NCI-H82 treated with DMSO at 0.1 percent for 48 hours (cell line): Measurements from ENCODE around the gene GGTA1.
A peak's percentile ranks its signal among the peaks of the same experiment; 100 is the strongest.
"Not testable (repeated sequence)": the region's sequence is repeated elsewhere in the genome, so short reads cannot be mapped to it uniquely, and the experiment has no call there.

ENCODE experiments used
- DNase-seq: peaks from one replicate; lab custom pipeline; 2025; ENCODE audit not compliant: unreplicated experiment; lab: John Stamatoyannopoulos, UW

The GGTA1 gene

DNA sequence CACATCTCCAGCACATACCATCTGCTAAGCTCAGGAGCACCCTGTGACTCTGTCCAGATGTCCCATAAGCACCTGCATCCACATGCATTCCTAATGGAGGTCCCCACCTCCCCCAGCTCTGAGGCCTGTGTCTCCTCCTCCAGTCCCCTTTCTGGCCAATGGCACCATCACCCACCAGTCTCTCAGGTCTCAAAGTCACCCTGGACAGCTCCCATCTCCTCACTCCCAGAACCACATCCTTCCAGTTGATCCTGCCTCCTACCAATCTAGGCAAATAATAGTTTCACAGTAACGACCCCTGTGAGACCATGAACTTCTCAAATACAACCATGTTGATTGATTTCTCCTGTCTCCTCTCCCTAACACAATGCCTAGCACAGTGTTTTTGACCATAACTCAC is 40.1 kb downstream of the GGTA1 start:
- DNase-seq: no peak

DNA sequence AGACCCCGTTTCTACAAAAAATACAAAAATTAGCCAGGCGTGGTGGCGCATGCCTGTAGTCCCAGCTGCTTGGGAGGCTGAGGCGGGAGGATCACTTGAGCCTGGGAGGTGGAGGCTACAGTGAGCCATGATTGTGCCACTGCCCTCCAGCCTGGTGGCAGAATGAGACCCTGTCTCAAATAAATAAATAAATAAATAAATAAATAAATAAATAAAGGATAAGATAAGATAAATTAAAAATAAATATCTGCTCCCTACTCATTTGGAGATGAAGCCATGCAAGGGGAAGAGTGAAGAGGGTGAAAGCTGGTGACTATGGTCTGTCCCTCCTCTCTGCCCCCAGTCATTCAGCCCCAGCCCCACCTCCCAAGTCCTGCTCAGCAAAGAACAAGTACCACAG is 41.2 kb downstream of the GGTA1 start:
- not testable (repeated sequence) for DNase-seq

DNA sequence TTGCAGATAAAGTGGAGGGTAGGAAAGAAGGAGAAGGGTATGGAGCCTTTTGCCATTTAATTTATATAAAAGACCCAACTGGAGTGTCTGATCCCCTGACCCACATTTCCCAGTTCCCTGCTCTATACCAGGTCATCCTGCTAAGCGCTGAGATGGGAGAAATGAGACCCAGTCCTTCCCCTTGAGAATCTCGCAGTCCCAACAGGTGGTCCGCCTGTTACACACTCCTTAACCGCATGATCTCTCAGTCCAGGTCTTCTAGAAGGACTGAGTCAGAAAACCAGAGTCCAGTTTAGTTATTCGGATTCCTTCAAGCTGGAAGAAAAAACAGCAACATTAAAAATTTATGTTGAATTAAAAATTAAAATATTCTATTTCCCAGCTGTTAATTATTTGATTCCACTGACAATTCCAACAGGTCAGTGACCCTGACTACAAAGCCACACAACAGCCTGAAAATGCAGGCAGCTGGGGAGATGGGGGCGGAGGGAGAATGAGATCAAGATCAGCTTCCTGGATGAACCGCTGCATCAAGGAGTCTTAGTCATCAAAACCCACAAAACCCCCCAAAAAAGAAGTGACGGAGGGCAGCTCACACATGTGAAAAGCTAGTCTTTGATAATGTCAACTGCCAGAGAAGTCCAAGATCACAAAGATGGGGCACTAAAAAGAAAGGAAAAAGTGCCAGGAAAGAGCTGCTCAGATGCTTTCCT is 44.0 kb downstream of the GGTA1 start:
- DNase-seq: no peak

DNA sequence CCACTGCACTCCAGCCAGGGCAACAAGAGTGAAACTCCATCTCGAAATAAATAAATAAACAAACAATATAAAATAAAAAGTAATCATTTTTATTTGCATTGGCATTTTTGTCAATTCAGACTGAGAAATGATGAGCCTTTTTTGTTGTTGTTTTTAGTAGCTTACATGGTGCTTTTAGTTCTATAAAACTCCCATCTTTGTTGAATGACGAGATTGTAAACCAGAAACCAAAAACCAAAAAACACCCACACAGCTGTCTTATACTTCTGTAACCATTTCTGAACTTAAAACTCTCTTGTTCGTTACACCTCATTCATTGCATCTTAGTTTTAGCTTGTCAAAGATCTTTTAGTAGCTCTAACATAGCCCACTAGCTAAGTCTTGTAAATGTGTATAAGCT is 44.7 kb downstream of the GGTA1 start:
- DNase-seq: no peak

DNA sequence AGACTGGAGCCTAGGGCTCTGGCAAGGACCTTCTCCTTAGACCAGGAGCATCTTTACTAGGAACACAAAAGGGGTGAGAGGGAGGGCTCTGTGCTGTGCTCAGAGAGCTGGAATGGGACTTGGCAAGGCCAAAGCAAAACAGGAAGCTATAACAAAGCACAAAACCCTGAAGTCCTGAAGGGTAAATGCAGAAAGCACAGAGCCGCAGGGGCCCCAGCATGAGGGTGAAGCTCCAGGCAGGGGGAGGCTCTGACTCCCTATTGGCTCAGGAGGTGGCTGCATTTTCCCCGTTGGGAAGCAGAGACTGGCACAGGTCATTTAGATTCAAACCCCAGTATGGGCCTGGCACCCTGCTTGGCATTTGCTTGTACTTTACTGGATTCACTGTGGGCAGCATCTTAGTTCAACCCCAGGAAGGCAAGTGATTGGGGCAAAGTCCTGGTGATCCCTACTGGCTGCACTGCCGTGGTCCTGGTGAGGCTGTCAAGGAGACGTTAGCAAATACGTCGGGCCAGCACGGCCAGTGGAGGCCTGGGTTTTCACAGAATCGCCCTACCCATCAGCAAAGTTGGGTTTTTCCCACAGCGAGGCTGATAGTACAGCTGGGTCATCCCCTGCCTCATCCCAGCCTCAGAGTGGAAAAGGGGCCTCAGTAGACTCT is 46.3 kb downstream of the GGTA1 start:
- no peak for DNase-seq

DNA sequence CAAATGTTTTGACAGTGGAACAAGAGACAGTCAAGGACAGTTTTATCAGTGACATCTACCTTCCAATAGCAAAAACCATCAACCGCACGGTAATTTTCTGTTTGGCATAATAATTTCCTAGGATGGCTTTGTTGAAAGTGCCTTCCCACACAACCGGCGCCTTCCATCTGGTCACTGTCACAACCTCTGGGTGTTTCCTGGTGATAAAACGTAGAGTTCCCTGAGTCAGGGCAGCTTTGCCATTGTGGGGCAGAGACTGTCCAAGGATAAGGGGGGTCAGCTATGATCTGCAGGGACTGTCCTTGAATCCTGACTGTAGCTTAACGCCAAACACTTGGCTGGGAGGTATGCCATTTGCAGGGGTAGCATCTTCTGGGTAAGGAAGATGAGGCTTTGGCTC is 47.6 kb downstream of the GGTA1 start:
- DNase-seq: no peak

DNA sequence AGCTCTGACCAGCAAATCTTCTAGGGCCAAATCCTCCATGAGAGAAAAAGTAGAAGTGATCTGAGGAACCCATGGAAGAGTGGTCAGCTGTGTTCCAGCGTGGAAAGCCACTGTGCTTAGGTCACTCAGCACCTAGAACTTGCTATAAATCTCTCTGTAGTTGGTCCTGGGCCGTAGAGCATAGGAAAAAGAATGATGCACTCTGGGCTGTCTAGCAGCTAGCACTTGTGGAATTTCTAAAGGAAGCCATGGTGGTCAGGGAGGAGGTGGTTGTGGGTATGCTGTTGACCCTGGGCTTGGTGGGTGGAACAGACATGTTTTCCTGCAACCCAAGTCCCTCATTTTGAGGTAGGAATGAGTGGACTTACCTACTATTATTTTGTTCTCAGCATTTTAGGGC is 48.1 kb downstream of the GGTA1 start:
- no peak for DNase-seq

DNA sequence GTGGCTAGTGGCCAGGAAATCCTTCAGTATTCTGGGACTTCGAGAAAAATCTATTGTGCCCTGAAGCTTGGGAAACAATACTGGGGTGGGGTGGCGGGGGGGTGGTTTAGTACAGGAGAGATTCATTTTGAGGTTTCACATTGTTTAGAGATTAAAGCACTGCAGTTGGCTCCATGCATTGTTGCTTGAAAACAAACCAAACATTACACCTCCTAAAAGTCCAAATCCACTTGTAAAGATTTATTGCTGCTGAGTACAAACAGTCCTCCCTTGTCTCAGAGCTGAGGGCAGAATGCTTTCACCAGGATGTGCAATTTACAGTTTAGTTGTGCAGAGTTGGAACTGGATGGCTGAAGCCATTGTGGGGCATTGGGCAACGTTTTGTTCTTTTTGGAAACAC is 49.4 kb downstream of the GGTA1 start:
- no peak for DNase-seq

DNA sequence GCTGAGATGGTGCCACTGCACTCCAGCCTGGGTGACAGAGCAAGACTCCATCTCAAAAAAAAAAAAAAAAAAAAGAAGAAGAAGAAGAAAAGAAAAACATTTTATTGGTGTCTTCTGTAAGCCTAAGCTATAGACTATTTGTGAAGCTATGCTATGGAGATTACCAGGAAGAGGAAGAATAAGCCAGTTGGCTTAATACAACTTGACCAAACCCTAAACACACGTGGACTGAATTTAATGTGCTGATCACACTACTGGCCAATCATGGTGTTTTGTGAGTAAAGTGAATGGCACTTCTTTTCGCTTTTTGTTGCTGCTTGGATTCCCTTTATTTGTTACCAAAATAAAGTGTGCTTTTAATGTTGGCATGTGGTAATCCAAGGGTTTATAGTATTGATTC is 49.9 kb downstream of the GGTA1 start:
- no peak for DNase-seq

DNA sequence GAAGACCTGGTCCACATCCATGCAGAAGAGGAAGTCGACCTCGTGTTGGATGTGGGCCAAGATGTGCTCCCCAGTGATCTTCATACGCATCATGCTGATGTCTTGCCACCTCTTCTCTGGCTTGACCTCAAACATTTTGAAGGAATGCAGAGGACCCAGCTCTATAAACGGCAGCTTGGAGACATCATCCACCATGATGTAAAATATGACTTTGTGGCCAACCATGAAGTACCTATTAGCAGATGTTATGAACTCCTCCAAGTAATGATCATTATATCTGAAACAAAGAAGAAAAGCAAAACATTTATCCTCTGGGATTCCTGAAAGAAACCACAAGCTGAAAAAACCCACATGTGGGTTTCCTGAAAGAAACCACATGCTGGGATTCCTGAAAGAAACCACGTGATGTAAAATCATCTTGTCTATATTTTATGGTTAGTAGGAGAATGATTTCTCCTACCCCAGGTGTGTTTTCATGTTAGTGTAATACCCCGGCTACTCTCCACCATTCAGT is 52.3 kb downstream of the GGTA1 start:
- DNase-seq: no peak

DNA sequence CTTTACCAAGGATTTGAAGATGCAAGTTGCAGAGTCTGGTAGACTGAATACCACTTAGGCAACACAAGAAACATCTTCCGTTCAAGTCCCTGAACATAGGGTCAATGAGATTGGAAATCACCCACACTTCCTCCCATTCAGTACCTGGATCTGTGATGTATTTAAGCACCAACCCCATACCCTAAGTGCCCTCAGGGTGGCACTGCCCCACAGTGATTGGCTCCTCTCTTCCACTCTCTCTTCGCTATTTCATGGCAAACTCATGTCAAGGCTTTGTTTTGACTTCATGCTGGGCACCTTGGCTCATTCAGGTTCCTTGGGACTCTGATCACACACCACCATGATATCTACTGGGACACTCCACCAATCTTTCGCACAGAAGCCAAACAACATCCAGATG is 53.7 kb downstream of the GGTA1 start:
- DNase-seq: no peak

DNA sequence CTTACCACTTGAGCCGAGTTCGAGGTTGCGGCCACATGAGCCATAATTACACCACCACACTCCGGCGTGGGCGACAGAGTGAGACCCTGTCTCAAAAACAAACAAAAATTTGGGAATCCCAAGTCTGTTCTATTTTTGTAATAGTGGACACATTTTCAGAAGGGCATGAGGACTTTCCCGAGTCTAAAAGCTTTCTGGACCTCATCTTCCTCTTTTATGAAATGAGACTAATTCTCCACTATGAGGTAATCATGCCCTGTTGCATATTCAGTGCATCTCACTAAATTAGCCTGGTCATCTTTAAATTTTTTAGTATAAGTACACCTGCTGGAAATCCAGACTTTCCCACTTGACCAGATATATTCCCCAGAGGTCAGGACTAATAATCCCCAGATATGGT is 55.7 kb downstream of the GGTA1 start:
- no peak for DNase-seq

DNA sequence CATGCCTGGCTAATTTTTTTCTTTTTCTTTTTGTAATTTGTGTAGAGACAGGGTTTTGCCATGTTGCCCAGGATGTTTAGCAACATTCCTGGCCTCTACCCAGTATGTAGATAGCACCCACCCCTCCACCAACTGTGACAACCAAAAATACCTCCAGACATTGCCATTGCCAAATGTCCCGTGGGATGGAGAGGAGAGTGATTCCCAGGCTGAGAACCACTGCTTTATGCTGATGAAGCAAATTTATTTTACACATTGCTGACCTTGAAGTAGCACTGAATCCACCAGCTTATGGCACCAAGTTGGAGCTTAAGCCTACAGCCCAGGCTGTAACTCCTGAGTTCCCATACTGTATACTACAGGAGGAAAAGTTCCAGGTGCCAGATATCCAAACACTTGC is 58.5 kb downstream of the GGTA1 start:
- no peak for DNase-seq

DNA sequence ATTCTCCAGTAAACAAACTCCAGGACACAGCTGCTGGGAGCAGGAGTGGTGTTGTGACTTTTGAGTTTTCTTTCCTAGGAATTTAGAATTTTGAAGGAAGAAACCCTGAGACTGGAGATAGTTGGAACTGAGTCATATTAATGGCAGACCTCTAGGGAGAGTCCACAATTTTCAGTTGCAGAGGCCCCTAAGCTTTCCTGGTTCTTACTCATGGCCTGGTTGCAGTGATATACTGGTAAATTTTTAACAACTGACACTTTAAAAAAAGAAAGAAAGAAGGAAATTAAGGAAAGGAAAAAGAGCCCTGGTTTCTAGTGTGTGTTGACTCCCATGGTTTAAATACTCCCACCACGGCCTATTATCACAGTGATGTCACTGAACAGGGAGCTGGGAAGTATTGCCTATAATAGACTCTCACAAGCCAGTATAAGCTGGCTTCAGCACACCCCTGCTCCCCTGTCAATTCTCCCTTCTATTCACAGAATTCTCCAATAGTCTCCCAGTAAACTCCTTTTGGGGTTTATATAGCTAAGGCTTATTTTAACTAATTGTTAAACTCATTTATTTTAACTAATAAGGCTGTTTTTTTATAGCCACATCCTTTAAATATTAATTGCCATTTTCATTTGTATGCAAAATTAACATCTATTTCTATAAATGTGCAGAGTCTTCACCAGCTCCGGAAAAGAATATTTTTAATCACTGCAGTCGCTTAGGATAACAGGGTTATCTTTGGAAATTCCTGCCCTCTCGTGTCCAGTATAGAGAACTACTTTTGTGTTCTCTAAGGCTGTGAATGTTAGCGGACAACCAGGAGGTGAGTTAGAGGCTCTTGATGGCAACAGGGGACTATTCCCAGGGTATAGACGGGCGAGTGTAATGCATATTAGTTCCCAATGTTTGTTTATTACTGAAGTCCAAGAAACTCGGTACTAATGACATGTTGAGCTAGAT is 59.7 kb downstream of the GGTA1 start:
- DNase-seq: peak; percentile 3

DNA sequence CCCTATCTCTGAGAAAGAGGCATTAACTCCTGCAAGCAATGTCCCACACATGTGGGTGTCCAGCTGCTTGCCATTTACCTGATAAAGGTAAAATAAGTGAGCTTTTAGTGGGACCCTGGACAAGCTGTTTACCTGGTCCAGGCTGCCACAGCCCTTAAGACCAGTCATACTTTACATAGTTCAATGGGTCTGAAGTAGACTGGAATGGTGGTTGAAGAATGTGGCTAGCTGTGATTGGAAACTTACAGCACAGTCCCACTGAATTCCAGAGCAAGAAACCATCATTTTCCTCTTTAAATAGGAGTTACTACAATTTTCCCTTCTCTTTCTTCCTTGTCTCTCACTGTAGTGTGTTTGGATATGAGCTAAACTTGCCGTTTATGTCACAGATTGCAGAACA is 60.6 kb downstream of the GGTA1 start:
- DNase-seq: no peak

DNA sequence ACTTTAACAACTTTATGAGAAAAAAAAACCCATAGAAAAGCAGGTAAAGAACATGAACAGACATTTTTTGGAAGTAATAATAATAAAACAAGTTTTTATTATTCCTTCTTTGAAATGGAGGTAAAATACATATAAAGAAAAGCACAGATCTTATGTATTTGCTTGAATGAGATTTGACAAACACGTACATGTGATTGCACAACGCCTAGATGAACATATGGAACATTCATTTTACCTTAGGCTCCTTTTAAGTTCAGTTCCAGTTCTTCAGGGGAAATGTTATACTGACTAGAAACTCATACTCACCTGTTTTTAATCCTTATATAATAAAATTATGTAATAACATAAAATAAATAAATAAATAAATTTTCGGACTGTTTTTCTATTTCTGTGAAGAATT is 61.8 kb downstream of the GGTA1 start:
- no peak for DNase-seq

DNA sequence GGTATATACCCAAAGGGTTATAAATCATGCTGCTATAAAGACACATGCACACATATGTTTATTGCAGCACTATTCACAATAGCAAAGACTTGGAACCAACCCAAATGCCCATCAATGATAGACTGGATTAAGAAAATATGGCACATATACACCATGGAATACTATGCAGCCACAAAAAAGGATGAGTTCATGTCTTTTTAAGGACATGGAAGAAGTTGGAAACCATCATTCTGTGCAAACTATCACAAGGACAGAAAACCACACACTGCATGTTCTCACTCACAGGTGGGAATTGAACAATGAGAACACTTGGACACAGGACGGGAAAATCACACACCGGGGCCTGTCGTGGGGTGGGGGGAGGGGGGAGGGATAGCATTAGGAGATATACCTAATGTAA is 62.6 kb downstream of the GGTA1 start:
- not testable (repeated sequence) for DNase-seq

DNA sequence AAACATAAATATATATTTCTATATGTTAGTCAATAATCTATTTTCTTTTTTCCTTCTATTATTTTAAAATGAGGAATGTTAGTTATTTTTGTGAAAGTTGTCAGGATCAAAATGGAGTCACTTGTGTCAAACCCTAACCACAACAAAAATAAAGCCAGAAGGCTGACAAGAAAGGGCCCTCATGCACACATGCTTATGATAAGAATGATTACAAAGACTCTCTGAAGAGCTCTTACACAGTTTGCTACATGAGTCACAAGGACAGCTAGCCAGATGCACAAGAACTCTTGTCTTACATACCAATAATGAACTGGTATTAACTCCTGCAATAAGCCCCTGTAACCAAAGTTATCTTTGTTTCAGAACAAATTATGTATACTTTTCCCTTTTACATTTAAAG is 64.7 kb downstream of the GGTA1 start:
- no peak for DNase-seq

DNA sequence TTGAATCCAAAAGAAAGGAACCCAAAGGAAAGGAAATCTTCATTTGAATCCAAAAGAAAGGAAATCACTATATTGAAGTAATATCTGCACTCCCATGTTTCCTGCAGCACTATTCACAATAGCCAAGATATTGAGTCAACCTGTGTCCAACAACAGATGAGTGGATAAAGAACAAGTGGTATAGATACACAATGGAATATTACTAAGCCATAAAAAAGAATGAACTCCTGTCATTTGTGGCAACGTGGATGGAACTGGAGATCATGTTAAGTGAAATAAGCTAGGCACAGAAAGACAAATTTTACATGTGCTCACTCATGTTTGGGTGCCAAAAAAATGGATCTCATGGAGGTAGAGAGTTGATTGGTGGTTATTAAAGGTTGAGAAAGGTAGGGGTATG is 71.7 kb downstream of the GGTA1 start:
- no peak for DNase-seq

DNA sequence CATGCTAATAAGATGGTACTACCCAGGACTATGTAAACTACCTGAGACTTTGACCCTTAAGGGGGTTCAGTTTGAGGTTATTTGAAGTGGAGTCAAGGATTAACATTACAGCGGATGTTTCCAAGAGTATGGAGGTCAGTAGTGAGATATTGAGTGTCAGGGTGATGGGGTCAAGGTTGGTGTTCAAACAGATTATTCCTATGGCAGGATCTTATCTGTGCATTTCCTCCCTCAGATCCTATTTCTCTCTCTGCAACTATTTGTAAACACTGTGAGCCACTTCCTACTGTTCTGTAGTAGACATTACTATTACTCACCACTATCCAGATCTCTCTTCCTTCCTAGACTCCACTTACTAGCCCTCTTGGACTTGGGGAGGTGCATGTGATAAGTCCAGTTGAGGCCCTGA is 75.6 kb downstream of the GGTA1 start:
- no peak for DNase-seq

DNA sequence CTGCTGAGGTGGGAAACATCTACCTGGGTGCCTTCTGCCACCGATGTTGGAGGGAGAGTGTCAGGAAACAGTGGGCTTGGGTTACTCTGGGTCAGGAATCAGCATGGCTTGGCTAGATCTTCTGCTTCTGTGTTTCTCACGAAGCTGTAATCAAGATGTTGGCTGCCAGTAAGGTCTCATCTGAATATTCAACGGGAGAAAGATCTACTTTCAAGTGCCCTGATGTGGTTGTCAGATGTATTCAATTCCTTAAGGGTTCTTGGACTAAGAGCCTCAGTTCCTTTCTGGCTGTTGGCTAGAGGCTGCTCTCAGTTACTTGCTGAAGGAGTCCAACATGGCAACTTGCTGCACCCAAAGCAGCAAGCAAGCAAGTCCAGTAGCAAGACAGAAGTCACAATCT is 87.7 kb downstream of the GGTA1 start:
- no peak for DNase-seq

DNA sequence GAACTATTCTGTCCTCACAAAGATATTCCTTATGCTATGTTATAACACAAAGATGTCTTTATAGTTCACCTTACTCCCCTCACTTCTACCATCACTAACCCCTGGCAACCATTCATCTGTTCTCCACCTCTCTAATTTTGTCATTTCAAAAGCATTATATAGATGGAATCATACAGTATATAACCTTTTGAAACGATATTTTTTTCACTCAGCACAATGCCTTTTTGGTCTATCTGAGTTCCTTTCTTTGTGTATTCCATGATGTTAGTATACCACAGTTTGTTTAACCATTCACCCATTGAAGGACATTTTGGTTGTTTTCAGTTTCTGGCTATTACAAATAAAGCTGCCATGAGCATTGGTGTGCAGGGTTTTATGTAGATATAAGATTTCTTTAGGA is 93.7 kb downstream of the GGTA1 start:
- no peak for DNase-seq
